ENCODE results near the gene PPFIA1. TPM values are rescaled to one million over a fixed set of nuclear protein-coding genes. Genes with fewer than 3 reads are reported as not detected.

The PPFIA1 gene
- total RNA-seq, 1 experiment from 2014 or later = 63.4 TPM

GRCh38 chr11:70368961-70369360, 98.5 kb downstream of the PPFIA1 start:
- Mint-ChIP-seq H3K27me3 (ENCODE audit: low read depth) (no peaks in the 10 kb centered on the region; the same call in 1 of the 2 replicates), H3K9me3 (peaks cover 0 to 2% of the 10 kb centered on the region in 2 experiments; a peak in 2 of 5 replicates), H3K4me3 (no peak overlapping the region), H3K36me3 (ENCODE audit: insufficient read depth in 1 of 3, low read depth in 3 of 3) (peaks cover 26 to 66% (median 30%) of the 10 kb centered on the region in 3 experiments), H3K4me1 (no peaks in the 10 kb centered on the region), H3K27ac (no peak overlapping the region)
- Histone ChIP-seq H4K20me1 (ENCODE audit: control insufficient read depth, insufficient read depth, insufficient read length) (no peaks in the 10 kb centered on the region), H3K56ac (ENCODE audit: insufficient read length, low read depth, low read length) (no peak overlapping the region), H2AK5ac (ENCODE audit: insufficient read length, low read length) (no peak overlapping the region), H3K18ac (ENCODE audit: insufficient read length, low read depth, low read length) (no peak overlapping the region), H3K27ac (ENCODE audit: insufficient read length, low read depth, low read length) (no peak overlapping the region), H3T11ph (ENCODE audit: low read length) (no peak overlapping the region), H2BK20ac (ENCODE audit: low read depth, low read length, poor library complexity, severe bottlenecking) (no peak overlapping the region), H3K4me2 (ENCODE audit: insufficient read depth, insufficient read length, low read length) (no peak overlapping the region), H3K23ac (ENCODE audit: insufficient read length, low read depth, low read length) (no peak overlapping the region), H3K79me1 (ENCODE audit: insufficient read depth, low read depth, low read length, poor library complexity, severe bottlenecking) (peaks cover 3% of the 10 kb centered on the region), H3K9ac (ENCODE audit: extremely low read depth, insufficient read length, low read length) (no peak overlapping the region), H4K91ac (ENCODE audit: insufficient read length, low read depth, low read length) (no peak overlapping the region), H3K23me2 (ENCODE audit: insufficient read length, low read depth, low read length, poor library complexity, severe bottlenecking) (no peaks in the 10 kb centered on the region), H2AFZ (ENCODE audit: low read length) (no peak overlapping the region), H3K4me1 (ENCODE audit: insufficient read depth, low read length) (no peaks in the 10 kb centered on the region), H2BK15ac (ENCODE audit: low read depth, low read length) (no peak overlapping the region), H3K27me3 (ENCODE audit: insufficient read depth, low read length) (no peaks in the 10 kb centered on the region), H3K79me2 (ENCODE audit: insufficient read depth, low read length) (peaks cover 4% of the 10 kb centered on the region; the same call in 1 of the 2 replicates), H3K4ac (ENCODE audit: low read depth, low read length) (no peak overlapping the region), H4K5ac (ENCODE audit: insufficient read length, low read depth, low read length) (no peak overlapping the region), H2BK5ac (ENCODE audit: insufficient read length, low read length) (no peak overlapping the region), H3K14ac (ENCODE audit: insufficient read depth, low read length) (no peak overlapping the region), H2BK12ac (ENCODE audit: insufficient read length, low read depth, low read length) (no peak overlapping the region), H3K9me3 (ENCODE audit: control insufficient read depth, low read depth, low read length) (no peaks in the 10 kb centered on the region), H4K8ac (replicated peaks; ENCODE audit: insufficient read length, low read depth, low read length) (no peak overlapping the region), H2BK120ac (ENCODE audit: low read depth, low read length, poor library complexity, severe bottlenecking) (no peak overlapping the region)
- DNase-seq = no peak
- no peak for TF ChIP-seq CTCF (conservative IDR thresholded peaks at IDR 0.05)
- no CpG with 5 or more reads among the region's 2 CpGs for WGBS (ENCODE audit: extremely low coverage, insufficient read length, low lambda C conversion rate)

Measured in H9 (cell line).